A549 treated with RU486 at 1 μM for 4 hours (cell line): ENCODE results near the gene CLIP4. TPM values are rescaled to one million over a fixed set of nuclear protein-coding genes. Genes with fewer than 3 reads are reported as not detected.

Experiments used
- total RNA-seq: library from RNA; stranded (reverse); fragments of 200-300 nt; extraction: Qiagen RNA extraction; gene quantifications from 5 replicates; pipeline ENCODE4 v1.2.3, GENCODE V29; 2022; ENCODE audit warnings: low read depth

CLIP4 gene
- total RNA-seq, result 18.2 to 28.6 TPM (median 24.8 TPM) in 5 replicates

GRCh38 chr2:29114946-29115609, at the start of gene CLIP4:
Gene CLIP4, plus strand, starts transcription at chr2:29115415. Its CDS starts 5,974 bp downstream, at chr2:29121389.

GRCh38 chr2:29074411-29074810, 40.8 kb upstream of the CLIP4 start, which contains the start of gene PCARE:
Gene PCARE, minus strand, starts transcription at chr2:29074523. Its CDS starts 262 bp downstream, at chr2:29074261.

Other genes starting within 250 kb of the CLIP4 start
- 11.9 to 18.8 TPM (median 16.4 TPM) in 5 replicates for gene TRMT61B, start 245.1 kb upstream of the CLIP4 start, total RNA-seq
- gene WDR43, start 220.7 kb upstream of the CLIP4 start, total RNA-seq, result 76.7 to 102 TPM (median 87.5 TPM) in 5 replicates
- 0.09 to 0.20 TPM (median 0.18 TPM) in 4 of 5 replicates, not detected in the other for gene TOGARAM2, start 134.1 kb upstream of the CLIP4 start, total RNA-seq
- gene PCARE, start 40.9 kb upstream of the CLIP4 start, total RNA-seq, result not detected in 5 replicates